Thyroid gland (tissue), 4 donors: ENCODE results near the gene LRRC37A3. TPM values are rescaled to one million over a fixed set of nuclear protein-coding genes. Genes with fewer than 3 reads are reported as not detected.
"Not testable (repeated sequence)": the region's sequence is repeated elsewhere in the genome, so short reads cannot be mapped to it uniquely, and the experiment has no call there.

Source experiments
- DNase-seq, 2 donors: peaks; one replicate each; pipeline ENCODE4 v3.0.0-alpha.2; 2019
- H3K27ac ChIP-seq, 3 donors: fragments of 200-600 bp; sonication (generic); 1 replicate in 2 of 3; 2 replicates in 1 of 3; pipeline ENCODE4 v1.5.1; 2016 to 2019; ENCODE audit warnings: mild to moderate bottlenecking in 1 of 3, moderate library complexity in 1 of 3
- H3K27me3 ChIP-seq: fragments of 200-600 bp; sonication (generic); one replicate; pipeline ENCODE4 v1.5.1; 2019
- H3K36me3 ChIP-seq, 2 donors: fragments of 200-600 bp; sonication (generic); one replicate each; pipeline ENCODE4 v1.5.1; 2016 to 2019
- H3K4me1 ChIP-seq, 2 donors: fragments of 200-600 bp; sonication (generic); one replicate each; pipeline ENCODE4 v1.5.1; 2017 to 2019
- H3K4me3 ChIP-seq, 3 donors: fragments of 200-600 bp; sonication (generic); replicated peaks in 1 of 3; 1 replicate in 2 of 3; 2 replicates in 1 of 3; pipeline ENCODE4 v1.5.1; 2016; ENCODE audit warnings: mild to moderate bottlenecking in 1 of 3
- H3K9me3 ChIP-seq: fragments of 200-600 bp; sonication (generic); one replicate; pipeline ENCODE4 v1.5.1; 2017
- CTCF ChIP-seq, 6 experiments: fragments of 200-600 bp in 3 of 6; fragments of 450-650 bp in 3 of 6; sonication (generic) in 3 of 6; IDR thresholded peaks; one replicate each; pipeline ENCODE4 v1.5.1; 2016 to 2019; ENCODE audit warnings: antibody characterized with exemption in 6 of 6, mild to moderate bottlenecking in 2 of 6, inconsistent platforms in 1 of 6, moderate library complexity in 1 of 6
- POLR2A ChIP-seq, 2 donors: fragments of 450-650 bp; IDR thresholded peaks; one replicate each; pipeline ENCODE4 v1.6.1; 2017; ENCODE audit warnings: antibody characterized with exemption in 2 of 2, mild to moderate bottlenecking in 2 of 2, moderate library complexity in 1 of 2
- WGBS, 2 donors: methylation state at CpG; one replicate each; pipeline ENCODE4 v1.1.5; 2017; 5-methylcytosine and 5-hydroxymethylcytosine counted together
- intact Hi-C: fragments of 100-400 bp; cut with DNase I; formaldehyde crosslinking; loops from one replicate; pipeline ENCODE4 v1.15.1; 2023
- total RNA-seq, 4 donors: library from RNA; depleted of rRNA; stranded (reverse); fragments of >200 nt; gene quantifications; one replicate each; pipeline ENCODE4 v1.2.3, GENCODE V29; 2016

Gene LRRC37A3
- total RNA-seq, 4 donors from 2014 or later = 9.2 to 20.3 (median 12.8) TPM

DNA sequence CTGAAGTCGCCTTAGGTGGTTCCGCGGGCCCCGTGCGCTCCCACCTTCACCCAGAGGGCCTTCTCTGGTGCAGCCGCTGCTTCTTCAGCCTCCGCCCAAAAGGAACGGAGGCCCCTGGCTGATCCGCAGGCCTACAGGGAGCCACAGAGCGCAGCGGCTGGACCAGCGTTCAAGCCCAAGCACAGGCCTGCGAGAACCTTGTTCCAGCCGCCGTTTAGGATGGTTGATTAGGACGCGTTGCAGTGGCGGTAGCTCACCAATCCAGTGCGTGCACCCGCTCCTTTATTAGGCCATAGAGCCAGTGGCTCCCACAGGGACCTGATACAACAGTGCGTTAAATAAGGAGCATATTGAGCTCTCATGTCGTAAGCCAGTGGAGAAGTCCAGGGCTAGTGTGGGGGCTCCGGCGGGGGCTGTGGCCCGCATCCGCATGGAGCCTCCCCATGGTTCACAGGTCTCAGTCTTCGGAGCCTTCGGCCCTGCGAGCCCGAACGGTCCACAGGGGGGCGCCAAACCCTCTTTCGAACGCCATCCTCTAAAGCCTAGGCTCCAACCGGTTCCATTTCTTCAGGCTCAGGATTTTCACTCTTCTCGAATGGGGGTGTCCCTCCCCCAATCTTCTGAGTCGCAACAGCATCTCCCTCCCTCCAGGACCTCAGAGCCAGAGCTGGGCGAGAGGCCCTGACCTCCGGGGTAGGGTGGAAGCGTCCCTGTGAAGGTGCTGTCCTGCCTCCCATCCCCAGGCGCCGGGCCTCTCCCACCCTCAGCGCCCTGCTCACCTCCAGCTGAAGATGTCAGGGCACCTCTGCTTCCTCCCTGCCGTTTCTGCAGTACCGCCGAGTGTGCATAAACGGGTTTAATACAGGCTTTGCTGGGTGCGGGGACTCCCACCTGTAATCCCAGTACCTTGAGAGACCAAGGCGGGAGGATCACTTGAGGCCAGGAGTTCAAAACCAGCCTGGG, 71.5 kb downstream of the LRRC37A3 start:
- TF ChIP-seq CTCF (IDR thresholded peaks at IDR 0.05) = peak; percentile 31 to 68 (median 48)
- intact Hi-C loops, H3K27me3 ChIP-seq, H3K27ac ChIP-seq, H3K36me3 ChIP-seq, H3K4me3 ChIP-seq, H3K9me3 ChIP-seq, H3K4me1 ChIP-seq: not testable (repeated sequence)
- WGBS, 2 donors = 51 to 64% methylated on average over 9 to 36 of the region's 49 CpGs
- peak; percentile 63 to 71 for DNase-seq

GRCh38 chr17:64846892-64847291, 72.4 kb downstream of the LRRC37A3 start:
- WGBS, 2 donors = 86 to 87% methylated on average over 3 to 4 of the region's 4 CpGs
- H3K27ac ChIP-seq, DNase-seq, H3K36me3 ChIP-seq, H3K4me3 ChIP-seq, H3K27me3 ChIP-seq, intact Hi-C loops, H3K9me3 ChIP-seq, H3K4me1 ChIP-seq: not testable (repeated sequence)

GRCh38 chr17:64843918-64844317, 75.4 kb downstream of the LRRC37A3 start:
- DNase-seq, H3K27ac ChIP-seq, H3K9me3 ChIP-seq, intact Hi-C loops, H3K36me3 ChIP-seq, H3K4me3 ChIP-seq, H3K4me1 ChIP-seq, H3K27me3 ChIP-seq: not testable (repeated sequence)
- WGBS, 2 donors = 89 to 92% methylated on average over 8 of the region's 8 CpGs

GRCh38 chr17:64842900-64843299, 76.4 kb downstream of the LRRC37A3 start:
- H3K36me3 ChIP-seq, H3K4me1 ChIP-seq, DNase-seq, H3K4me3 ChIP-seq, H3K27ac ChIP-seq, H3K27me3 ChIP-seq, intact Hi-C loops, H3K9me3 ChIP-seq: not testable (repeated sequence)
- 95 to 100% methylated on average over 3 of the region's 3 CpGs for WGBS, 2 donors

GRCh38 chr17:64840960-64841359, 78.3 kb downstream of the LRRC37A3 start:
- H3K27me3 ChIP-seq, DNase-seq, intact Hi-C loops, H3K36me3 ChIP-seq, H3K27ac ChIP-seq, H3K9me3 ChIP-seq, H3K4me3 ChIP-seq, H3K4me1 ChIP-seq: not testable (repeated sequence)
- 71 to 77% methylated on average over 2 of the region's 2 CpGs for WGBS, 2 donors

GRCh38 chr17:64838513-64838912, 80.8 kb downstream of the LRRC37A3 start:
- H3K27me3 ChIP-seq, H3K27ac ChIP-seq, H3K4me1 ChIP-seq, H3K9me3 ChIP-seq, H3K36me3 ChIP-seq, intact Hi-C loops, H3K4me3 ChIP-seq, DNase-seq: not testable (repeated sequence)
- WGBS, 2 donors = 92 to 94% methylated on average over 4 to 5 of the region's 5 CpGs

GRCh38 chr17:64837018-64837761, 82.1 kb downstream of the LRRC37A3 start:
- peak in 1 of 2 donors; percentile 94 for TF ChIP-seq POLR2A (IDR thresholded peaks at IDR 0.05)
- intact Hi-C loops, H3K36me3 ChIP-seq, H3K9me3 ChIP-seq, H3K4me1 ChIP-seq, H3K27me3 ChIP-seq: not testable (repeated sequence)
- 2% methylated on average over 4 to 25 of the region's 56 CpGs for WGBS, 2 donors
- peak overlapping the region; percentile 33 to 59 (median 43) for H3K4me3 ChIP-seq
- H3K27ac ChIP-seq = peak overlapping the region; percentile 41 to 88 (median 74)
- peak; percentile 86 for DNase-seq

GRCh38 chr17:64836623-64837017, 82.7 kb downstream of the LRRC37A3 start:
- intact Hi-C loops, H3K9me3 ChIP-seq, H3K27me3 ChIP-seq, H3K4me1 ChIP-seq, H3K36me3 ChIP-seq: not testable (repeated sequence)
- WGBS, 2 donors = 1% methylated on average over 16 to 32 of the region's 32 CpGs
- peak overlapping the region; percentile 33 to 59 (median 43) for H3K4me3 ChIP-seq
- DNase-seq = peak; percentile 19 to 32
- H3K27ac ChIP-seq = peak overlapping the region; percentile 41 to 88 (median 74)

DNA sequence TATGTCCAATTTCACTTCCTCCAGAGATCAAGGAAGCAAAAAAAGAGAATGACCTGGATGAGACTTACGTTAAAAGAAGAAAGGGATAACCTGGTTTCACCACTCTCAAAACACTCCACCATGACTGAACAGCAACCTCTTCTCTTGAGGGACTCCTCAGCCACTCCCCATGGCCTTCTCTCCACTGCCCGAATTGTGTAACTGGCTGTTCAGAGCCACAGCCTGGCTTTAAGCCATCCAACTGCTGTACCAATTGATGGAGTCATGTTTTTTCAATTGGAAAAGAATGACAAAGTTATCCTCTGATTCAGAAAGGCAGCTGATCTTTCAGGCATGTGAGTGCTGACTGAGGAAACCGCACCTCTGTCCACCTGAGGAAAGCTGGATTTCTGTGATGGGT, 85.2 kb downstream of the LRRC37A3 start:
- H3K27ac ChIP-seq, H3K4me3 ChIP-seq, H3K4me1 ChIP-seq, intact Hi-C loops, H3K36me3 ChIP-seq, H3K27me3 ChIP-seq, H3K9me3 ChIP-seq: not testable (repeated sequence)
- 40 to 45% methylated on average over 3 of the region's 3 CpGs for WGBS, 2 donors
- peak; percentile 68 to 70 for DNase-seq

DNA sequence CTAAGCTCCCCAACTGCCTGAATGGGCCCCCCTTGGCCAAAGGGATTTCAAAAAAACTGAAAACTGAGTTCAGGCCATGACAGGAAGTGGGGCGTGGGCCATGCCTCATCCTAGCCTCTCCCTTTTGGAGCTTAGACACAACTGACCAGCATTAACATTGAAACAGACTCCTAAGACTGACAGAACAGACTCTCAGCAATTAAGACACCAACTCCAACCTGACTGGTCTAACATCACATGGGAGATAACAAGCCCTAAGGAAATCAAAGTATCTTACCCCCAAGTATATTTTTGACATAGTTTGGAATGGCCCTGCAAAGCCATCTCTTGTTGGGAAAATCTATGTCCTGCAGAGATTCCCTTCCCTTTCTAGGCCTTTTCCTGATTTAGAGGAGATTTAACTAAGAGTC, 88.6 kb downstream of the LRRC37A3 start:
- WGBS, 2 donors = 100% methylated on average over 1 of the region's 1 CpG
- H3K4me3 ChIP-seq, H3K27me3 ChIP-seq, DNase-seq, H3K4me1 ChIP-seq, intact Hi-C loops, H3K9me3 ChIP-seq, H3K27ac ChIP-seq, H3K36me3 ChIP-seq: not testable (repeated sequence)

GRCh38 chr17:64829824-64830630, 89.3 kb downstream of the LRRC37A3 start:
- H3K9me3 ChIP-seq, DNase-seq, H3K36me3 ChIP-seq, H3K27ac ChIP-seq, H3K4me3 ChIP-seq, intact Hi-C loops, H3K27me3 ChIP-seq, H3K4me1 ChIP-seq: not testable (repeated sequence)
- 85 to 92% methylated on average over 10 to 11 of the region's 12 CpGs for WGBS, 2 donors
